ENCODE measurements around the gene KDM5C. TPM values are rescaled to one million over a fixed set of nuclear protein-coding genes. Genes with fewer than 3 reads are reported as not detected.

The KDM5C gene
- total and polyA plus RNA-seq, 5 donors from 2014 or later: 22.0 to 358 (median 33.2) TPM

DNA sequence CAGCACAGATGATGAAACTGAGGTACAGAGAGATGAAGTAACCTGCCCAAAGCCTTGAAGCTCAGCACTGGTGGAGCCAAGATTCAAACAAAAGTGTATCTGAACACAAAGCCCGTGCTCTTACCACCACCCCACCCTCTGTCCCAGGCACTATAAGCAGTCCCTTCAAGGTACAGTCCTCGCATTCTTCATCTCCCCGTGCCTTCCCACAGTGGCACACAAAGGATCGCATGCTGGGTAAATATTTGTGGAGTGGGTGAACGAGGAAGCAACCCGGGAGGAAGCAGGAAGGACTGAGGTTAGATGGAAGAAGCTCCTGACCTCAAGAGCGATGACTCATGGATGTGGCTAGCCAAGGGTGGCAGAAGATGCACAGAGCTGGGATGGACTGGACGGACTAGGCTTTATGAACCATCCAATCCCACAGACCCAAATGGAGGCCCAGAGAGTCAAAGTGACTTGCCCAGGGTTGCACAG, 37.9 kb upstream of the KDM5C start:
- Mint-ChIP-seq H3K9me3 (no peaks in the 10 kb centered on the region), H3K4me1 (peaks cover 0 to 16% (median 8%) of the 10 kb centered on the region in 4 donors), H3K4me3 (no peak overlapping the region), H3K27ac (no peak overlapping the region), H3K27me3 (peaks cover 17% of the 10 kb centered on the region), H3K36me3 (no peaks in the 10 kb centered on the region)
- Histone ChIP-seq H3K4me3 (ENCODE audit: low read depth, low read length) (no peak overlapping the region), H3K27me3 (ENCODE audit: control insufficient read depth, insufficient read depth, low read length) (no peaks in the 10 kb centered on the region), H3K36me3 (ENCODE audit: control insufficient read depth, insufficient read depth, low read length) (no peaks in the 10 kb centered on the region), H3K27ac (ENCODE audit: insufficient read depth, low read length, poor library complexity, severe bottlenecking) (no peak overlapping the region), H3K9me3 (ENCODE audit: control insufficient read depth in 2 of 2, low read length in 2 of 2) (no peaks in the 10 kb centered on the region), H3K4me1 (ENCODE audit: control insufficient read depth, insufficient read depth, low read length, poor library complexity, severe bottlenecking) (no peaks in the 10 kb centered on the region)
- ATAC-seq (ENCODE audit: low read depth in 2 of 2) (no peak), DNase-seq (no peak)

- no peaks in the 10 kb centered on the region for H3K9me3 Mint-ChIP-seq
- no peak for ATAC-seq (ENCODE audit: low read depth in 2 of 2)
- no peaks in the 10 kb centered on the region for H3K9me3 ChIP-seq (ENCODE audit: control insufficient read depth in 2 of 2, low read length in 2 of 2)
- H3K4me1 Mint-ChIP-seq: peaks cover 0 to 16% (median 8%) of the 10 kb centered on the region in 4 donors
- no peak overlapping the region for H3K27ac Mint-ChIP-seq
- peaks cover 17% of the 10 kb centered on the region for H3K27me3 Mint-ChIP-seq
- no peak for DNase-seq
- H3K27me3 ChIP-seq (ENCODE audit: control insufficient read depth, insufficient read depth, low read length): no peaks in the 10 kb centered on the region
- no peak overlapping the region for H3K4me3 ChIP-seq (ENCODE audit: low read depth, low read length)
- no peak overlapping the region for H3K27ac ChIP-seq (ENCODE audit: insufficient read depth, low read length, poor library complexity, severe bottlenecking)
- H3K36me3 Mint-ChIP-seq: no peaks in the 10 kb centered on the region
- no peaks in the 10 kb centered on the region for H3K36me3 ChIP-seq (ENCODE audit: control insufficient read depth, insufficient read depth, low read length)
- no peaks in the 10 kb centered on the region for H3K4me1 ChIP-seq (ENCODE audit: control insufficient read depth, insufficient read depth, low read length, poor library complexity, severe bottlenecking)
- H3K4me3 Mint-ChIP-seq: no peak overlapping the region
Observed at GRCh38 chrX:53262189-53262917, 37.3 kb upstream of the KDM5C start.

- Histone ChIP-seq H3K9me3 (ENCODE audit: control insufficient read depth in 2 of 2, low read length in 2 of 2) (no peaks in the 10 kb centered on the region), H3K4me3 (ENCODE audit: low read depth, low read length) (no peak overlapping the region), H3K36me3 (ENCODE audit: control insufficient read depth, insufficient read depth, low read length) (no peaks in the 10 kb centered on the region), H3K27me3 (ENCODE audit: control insufficient read depth, insufficient read depth, low read length) (no peaks in the 10 kb centered on the region), H3K4me1 (ENCODE audit: control insufficient read depth, insufficient read depth, low read length, poor library complexity, severe bottlenecking) (no peaks in the 10 kb centered on the region), H3K27ac (ENCODE audit: insufficient read depth, low read length, poor library complexity, severe bottlenecking) (no peak overlapping the region)
- no peaks in the 10 kb centered on the region for H3K36me3 Mint-ChIP-seq
- H3K9me3 Mint-ChIP-seq: no peaks in the 10 kb centered on the region
- ATAC-seq (ENCODE audit: low read depth in 2 of 2) (no peak), DNase-seq (peak in 1 of 3 donors; percentile 16)
- peaks cover 17% of the 10 kb centered on the region for H3K27me3 Mint-ChIP-seq
- H3K4me1 Mint-ChIP-seq: peaks cover 0 to 16% (median 8%) of the 10 kb centered on the region in 4 donors
- H3K4me3 Mint-ChIP-seq: no peak overlapping the region
- H3K27ac Mint-ChIP-seq: peak overlapping the region in 1 of 3 donors; percentile 46
Observed at GRCh38 chrX:53261355-53261972, 36.5 kb upstream of the KDM5C start.

DNA sequence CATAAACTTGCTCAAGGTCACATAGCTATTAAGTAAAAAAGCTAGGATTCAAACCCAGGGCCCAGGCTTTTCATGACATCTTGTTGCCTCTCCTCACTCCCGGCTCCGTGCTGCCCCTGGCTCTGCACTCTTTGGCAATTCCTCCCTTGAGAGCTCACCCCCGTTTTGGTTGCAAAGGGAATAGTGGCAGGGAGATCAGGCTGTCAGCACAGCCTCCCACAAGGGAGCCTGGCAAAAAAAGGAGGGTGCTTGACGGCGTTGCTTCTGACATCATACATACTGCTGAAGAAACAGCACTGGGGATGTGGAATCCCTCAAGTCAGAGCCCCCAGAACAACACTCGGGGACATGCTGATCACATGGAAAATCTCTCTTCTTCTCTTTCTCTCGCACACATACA, 35.8 kb upstream of the KDM5C start:
- Mint-ChIP-seq H3K27ac (peak overlapping the region in 1 of 3 donors; percentile 5), H3K27me3 (peaks cover 12% of the 10 kb centered on the region), H3K9me3 (no peaks in the 10 kb centered on the region), H3K36me3 (no peaks in the 10 kb centered on the region), H3K4me3 (no peak overlapping the region), H3K4me1 (peaks cover 0 to 16% (median 8%) of the 10 kb centered on the region in 4 donors)
- no peaks in the 10 kb centered on the region for H3K4me1 ChIP-seq (ENCODE audit: control insufficient read depth, insufficient read depth, low read length, poor library complexity, severe bottlenecking)
- H3K27ac ChIP-seq (ENCODE audit: insufficient read depth, low read length, poor library complexity, severe bottlenecking): no peak overlapping the region
- no peaks in the 10 kb centered on the region for H3K27me3 ChIP-seq (ENCODE audit: control insufficient read depth, insufficient read depth, low read length)
- no peak for DNase-seq
- no peaks in the 10 kb centered on the region for H3K9me3 ChIP-seq (ENCODE audit: control insufficient read depth in 2 of 2, low read length in 2 of 2)
- no peak for ATAC-seq (ENCODE audit: low read depth in 2 of 2)
- H3K4me3 ChIP-seq (ENCODE audit: low read depth, low read length): no peak overlapping the region
- no peaks in the 10 kb centered on the region for H3K36me3 ChIP-seq (ENCODE audit: control insufficient read depth, insufficient read depth, low read length)

- no peak for DNase-seq
- H3K4me1 ChIP-seq (ENCODE audit: control insufficient read depth, insufficient read depth, low read length, poor library complexity, severe bottlenecking): no peaks in the 10 kb centered on the region
- no peak overlapping the region for H3K27ac ChIP-seq (ENCODE audit: insufficient read depth, low read length, poor library complexity, severe bottlenecking)
- H3K9me3 ChIP-seq (ENCODE audit: control insufficient read depth in 2 of 2, low read length in 2 of 2): no peaks in the 10 kb centered on the region
- H3K27me3 Mint-ChIP-seq: peaks cover 4% of the 10 kb centered on the region
- H3K9me3 Mint-ChIP-seq: no peaks in the 10 kb centered on the region
- H3K27me3 ChIP-seq (ENCODE audit: control insufficient read depth, insufficient read depth, low read length): no peaks in the 10 kb centered on the region
- no peak overlapping the region for H3K4me3 Mint-ChIP-seq
- H3K27ac Mint-ChIP-seq: no peak overlapping the region
- ATAC-seq (ENCODE audit: low read depth in 2 of 2): no peak
- H3K4me1 Mint-ChIP-seq: peaks cover 0 to 11% (median 7%) of the 10 kb centered on the region in 4 donors
- no peak overlapping the region for H3K4me3 ChIP-seq (ENCODE audit: low read depth, low read length)
- no peaks in the 10 kb centered on the region for H3K36me3 Mint-ChIP-seq
- no peaks in the 10 kb centered on the region for H3K36me3 ChIP-seq (ENCODE audit: control insufficient read depth, insufficient read depth, low read length)
Observed at GRCh38 chrX:53257670-53258423, 32.8 kb upstream of the KDM5C start.

- DNase-seq (no peak), ATAC-seq (ENCODE audit: low read depth in 2 of 2) (no peak)
- Mint-ChIP-seq H3K9me3 (no peaks in the 10 kb centered on the region), H3K36me3 (no peaks in the 10 kb centered on the region), H3K4me3 (no peak overlapping the region), H3K27me3 (peaks cover 4% of the 10 kb centered on the region), H3K4me1 (peaks cover 0 to 8% (median 7%) of the 10 kb centered on the region in 4 donors), H3K27ac (no peak overlapping the region)
- Histone ChIP-seq H3K36me3 (ENCODE audit: control insufficient read depth, insufficient read depth, low read length) (no peaks in the 10 kb centered on the region), H3K27ac (ENCODE audit: insufficient read depth, low read length, poor library complexity, severe bottlenecking) (no peak overlapping the region), H3K4me3 (ENCODE audit: low read depth, low read length) (no peak overlapping the region), H3K4me1 (ENCODE audit: control insufficient read depth, insufficient read depth, low read length, poor library complexity, severe bottlenecking) (no peaks in the 10 kb centered on the region), H3K27me3 (ENCODE audit: control insufficient read depth, insufficient read depth, low read length) (no peaks in the 10 kb centered on the region), H3K9me3 (ENCODE audit: control insufficient read depth in 2 of 2, low read length in 2 of 2) (no peaks in the 10 kb centered on the region)
Observed at GRCh38 chrX:53257166-53257565, 32.2 kb upstream of the KDM5C start.

DNA sequence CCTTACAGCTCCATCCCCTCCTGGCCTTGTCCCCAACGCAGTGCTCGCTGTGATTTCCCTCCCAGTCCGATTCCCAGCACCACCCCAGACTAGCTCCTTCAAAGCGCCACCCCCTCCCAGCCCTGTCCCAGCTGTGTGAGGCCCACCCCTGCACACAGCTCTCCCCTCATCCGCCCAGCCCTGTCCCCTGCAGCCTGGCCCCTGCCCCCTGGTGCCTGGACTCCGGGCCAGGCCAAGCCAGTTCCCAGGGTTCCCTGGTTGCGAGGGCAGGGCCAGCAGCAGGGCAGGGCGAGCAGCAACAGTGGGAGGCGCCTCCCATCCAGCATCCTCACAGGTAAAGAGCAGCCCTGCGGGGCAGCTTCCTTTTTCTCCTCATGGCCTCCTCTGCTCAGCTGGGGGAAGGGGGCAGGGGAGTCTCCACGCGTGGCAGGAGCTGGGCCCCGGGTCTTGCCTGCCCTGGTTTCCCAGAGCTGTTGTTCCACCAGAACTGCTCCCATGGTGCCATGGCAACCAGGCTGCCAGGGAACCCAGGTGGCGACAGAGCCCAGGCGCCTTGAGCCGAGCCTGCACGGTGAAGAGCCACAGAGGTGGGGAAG, 31.5 kb upstream of the KDM5C start:
- Mint-ChIP-seq H3K9me3 (no peaks in the 10 kb centered on the region), H3K27ac (no peak overlapping the region), H3K4me3 (no peak overlapping the region)

More for the DNA sequence above, 31.5 kb upstream of the KDM5C start:
- no peaks in the 10 kb centered on the region for H3K27me3 ChIP-seq (ENCODE audit: control insufficient read depth, insufficient read depth, low read length)
- ATAC-seq (ENCODE audit: low read depth in 2 of 2) (no peak), DNase-seq (no peak)
- no peaks in the 10 kb centered on the region for H3K4me1 ChIP-seq (ENCODE audit: control insufficient read depth, insufficient read depth, low read length, poor library complexity, severe bottlenecking)
- Mint-ChIP-seq H3K36me3 (no peaks in the 10 kb centered on the region), H3K4me1 (peaks cover 0 to 4% (median 2%) of the 10 kb centered on the region in 4 donors), H3K27me3 (peaks cover 4% of the 10 kb centered on the region)
- no peaks in the 10 kb centered on the region for H3K9me3 ChIP-seq (ENCODE audit: control insufficient read depth in 2 of 2, low read length in 2 of 2)
- H3K4me3 ChIP-seq (ENCODE audit: low read depth, low read length): no peak overlapping the region
- no peaks in the 10 kb centered on the region for H3K36me3 ChIP-seq (ENCODE audit: control insufficient read depth, insufficient read depth, low read length)
- H3K27ac ChIP-seq (ENCODE audit: insufficient read depth, low read length, poor library complexity, severe bottlenecking): no peak overlapping the region
